Activated T-cell treated with anti-CD3 and anti-CD28 coated beads for 48 hours (primary cell): Measurements from ENCODE around the gene NEDD4.
"Not testable (repeated sequence)": the region's sequence is repeated elsewhere in the genome, so short reads cannot be mapped to it uniquely, and the experiment has no call there.

Experiments used
- DNase-seq: peaks from one replicate; pipeline ENCODE4 v3.0.0-alpha.2; 2020; ENCODE audit warnings: low read depth

Gene NEDD4

GRCh38 chr15:56004281-56004680 lies 10.9 kb upstream of the NEDD4 start:
- DNase-seq, result not testable (repeated sequence)

GRCh38 chr15:56003777-56004176 lies 10.4 kb upstream of the NEDD4 start:
- DNase-seq, result not testable (repeated sequence)

GRCh38 chr15:56003277-56003676 lies 9.9 kb upstream of the NEDD4 start:
- DNase-seq, result not testable (repeated sequence)

GRCh38 chr15:56001471-56002078 lies 8.2 kb upstream of the NEDD4 start:
- no peak for DNase-seq

- DNase-seq, result no peak
These were observed 6.2 kb upstream of the NEDD4 start for GRCh38 chr15:55999658-56000057.

- DNase-seq, result no peak
These were observed 5.1 kb upstream of the NEDD4 start for GRCh38 chr15:55998478-55998877.

- DNase-seq, result no peak
These were observed 570 bp upstream of the NEDD4 start for GRCh38 chr15:55993804-55994560.

- DNase-seq, result no peak
These were observed 672 bp downstream of the NEDD4 start for GRCh38 chr15:55992769-55993110.

GRCh38 chr15:55991802-55992768 lies 1.3 kb downstream of the NEDD4 start:
- no peak for DNase-seq

- DNase-seq, result no peak
These were observed 2.4 kb downstream of the NEDD4 start for GRCh38 chr15:55990998-55991397.

GRCh38 chr15:55990516-55990915 lies 2.9 kb downstream of the NEDD4 start:
- DNase-seq, result no peak

GRCh38 chr15:55989383-55989782 lies 4.0 kb downstream of the NEDD4 start:
- DNase-seq, result no peak

GRCh38 chr15:55981582-55982249 lies 11.7 kb downstream of the NEDD4 start:
- DNase-seq, result no peak

GRCh38 chr15:55980511-55980910 lies 12.9 kb downstream of the NEDD4 start:
- DNase-seq, result no peak

GRCh38 chr15:55977231-55977630 lies 16.2 kb downstream of the NEDD4 start:
- no peak for DNase-seq

- no peak for DNase-seq
These were observed 23.1 kb downstream of the NEDD4 start for GRCh38 chr15:55970286-55970685.

GRCh38 chr15:55969582-55969981 lies 23.8 kb downstream of the NEDD4 start:
- DNase-seq, result no peak

GRCh38 chr15:55968923-55969322 lies 24.5 kb downstream of the NEDD4 start:
- DNase-seq, result no peak

- DNase-seq, result no peak
These were observed 28.3 kb downstream of the NEDD4 start for GRCh38 chr15:55965091-55965490.

- no peak for DNase-seq
These were observed 32.5 kb downstream of the NEDD4 start for GRCh38 chr15:55960946-55961345.

GRCh38 chr15:55959744-55960447 lies 33.5 kb downstream of the NEDD4 start:
- no peak for DNase-seq

GRCh38 chr15:55958349-55958748 lies 35.1 kb downstream of the NEDD4 start:
- no peak for DNase-seq
